Jurkat, Clone E6-1 (cell line): Measurements from ENCODE around the gene USP24.

ENCODE experiments used
- DNase-seq: peaks from one replicate; pipeline ENCODE4 v3.0.0-alpha.2; 2011; ENCODE audit warnings: low read depth, low spot score
- H3K4me3 ChIP-seq: 2 replicates; pipeline ENCODE4 v1.5.1; 2011; ENCODE audit warnings: mild to moderate bottlenecking, low read length, control low read depth, moderate library complexity

The USP24 gene

GRCh38 chr1:55088413-55088812 is 126.8 kb downstream of the USP24 start:
- H3K4me3 ChIP-seq = no peak overlapping the region
- DNase-seq = peak; percentile 52

GRCh38 chr1:55087439-55087838 is 127.7 kb downstream of the USP24 start:
- no peak for DNase-seq
- no peak overlapping the region for H3K4me3 ChIP-seq

- H3K4me3 ChIP-seq = no peak overlapping the region
- DNase-seq = no peak
Measured at GRCh38 chr1:55084257-55084656, 130.9 kb downstream of the USP24 start.

DNA sequence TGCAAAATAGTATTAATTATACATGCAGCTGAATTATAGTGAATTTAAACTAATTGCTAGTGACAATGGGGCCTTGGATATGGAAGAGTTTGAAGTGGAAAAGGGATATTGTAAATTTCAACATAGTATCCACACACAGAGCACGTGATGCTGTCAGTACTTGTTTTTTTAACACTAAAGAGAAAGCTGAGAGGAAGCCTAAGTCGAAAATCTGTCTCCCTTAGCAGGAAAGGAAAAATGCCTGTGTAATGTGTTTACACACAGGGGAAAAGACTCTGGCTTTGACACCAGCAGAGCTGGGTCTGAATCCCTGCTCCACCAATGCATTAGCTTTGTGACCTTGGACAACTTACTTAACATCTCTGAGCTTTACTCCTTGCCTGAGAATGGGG is 133.3 kb downstream of the USP24 start:
- no peak for DNase-seq
- H3K4me3 ChIP-seq = no peak overlapping the region

GRCh38 chr1:55081188-55081904 is 133.8 kb downstream of the USP24 start:
- DNase-seq = no peak
- H3K4me3 ChIP-seq = no peak overlapping the region

DNA sequence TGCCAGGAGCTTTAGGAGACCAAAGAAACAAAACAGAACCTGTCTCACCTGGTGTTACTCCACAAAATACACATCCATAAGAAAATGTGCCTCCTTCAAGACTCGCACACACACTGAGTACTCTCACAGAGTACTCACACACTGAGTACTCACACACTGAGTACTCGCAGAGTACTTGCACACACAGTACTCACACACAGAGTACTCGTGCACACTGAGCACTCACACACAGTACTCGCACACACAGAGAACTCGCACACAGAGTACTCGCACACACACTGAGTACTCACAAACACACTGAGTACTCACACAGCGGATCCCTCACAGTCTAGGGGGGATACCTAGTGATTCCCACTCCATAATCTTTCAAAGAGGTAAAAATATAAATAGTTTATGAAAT is 135.5 kb downstream of the USP24 start:
- no peak for DNase-seq
- H3K4me3 ChIP-seq = no peak overlapping the region

GRCh38 chr1:55078470-55078869 is 136.7 kb downstream of the USP24 start:
- H3K4me3 ChIP-seq = no peak overlapping the region
- DNase-seq = no peak

DNA sequence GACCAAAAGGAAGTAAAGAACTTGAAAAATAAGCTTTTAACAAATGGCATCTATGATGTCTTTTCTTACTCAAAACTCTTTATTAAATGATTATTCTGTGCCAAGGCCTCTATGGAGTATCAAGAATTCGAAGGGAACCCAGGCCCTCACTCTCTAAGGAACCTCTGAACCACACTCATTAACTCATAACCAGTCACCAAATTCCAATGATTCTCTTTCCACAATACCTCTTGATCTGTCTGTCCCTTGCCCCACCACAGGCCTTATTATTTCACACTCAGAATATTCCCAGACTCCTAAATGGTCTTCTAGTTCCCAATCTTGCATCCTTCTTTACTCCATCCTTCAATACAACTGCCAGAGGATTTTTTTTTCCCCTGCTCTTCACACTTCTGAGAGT is 138.8 kb downstream of the USP24 start:
- no peak overlapping the region for H3K4me3 ChIP-seq
- no peak for DNase-seq

- no peak overlapping the region for H3K4me3 ChIP-seq
- DNase-seq = no peak
Measured at GRCh38 chr1:55074455-55074854, 140.7 kb downstream of the USP24 start.

DNA sequence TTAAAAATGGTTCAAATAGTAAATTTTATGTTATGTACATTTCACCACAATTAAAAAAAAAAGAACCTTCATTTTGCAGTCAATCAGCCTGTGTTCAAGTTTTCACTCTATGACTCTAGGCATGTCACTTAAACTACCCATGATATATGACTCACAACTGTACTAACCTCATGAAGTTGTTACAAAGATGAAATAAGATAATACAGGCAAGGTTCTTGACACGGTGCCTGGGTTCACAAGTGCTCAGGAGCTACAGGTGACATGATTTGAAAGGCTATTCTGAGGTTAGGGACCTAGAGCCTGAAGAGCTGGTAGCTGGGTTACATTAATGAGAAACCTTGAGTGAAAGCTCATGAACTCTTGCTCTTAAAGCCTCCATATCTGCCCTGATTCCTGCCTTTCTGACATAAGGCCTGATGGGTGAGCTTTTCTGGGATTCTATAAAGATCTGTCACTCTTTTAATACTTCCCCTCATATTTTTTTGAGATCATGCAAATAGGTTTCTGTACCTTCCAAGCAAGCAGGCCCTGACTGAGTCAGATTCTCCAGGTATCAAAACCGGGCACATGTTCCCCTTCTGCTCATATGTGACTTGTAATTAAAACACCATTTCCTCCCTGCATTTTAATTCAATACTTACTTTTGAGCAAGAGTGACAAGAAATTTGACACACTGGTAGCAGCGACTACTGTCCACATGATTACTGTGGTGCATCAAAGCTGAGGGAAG is 141.8 kb downstream of the USP24 start:
- DNase-seq = no peak
- no peak overlapping the region for H3K4me3 ChIP-seq

- no peak overlapping the region for H3K4me3 ChIP-seq
- peak; percentile 16 for DNase-seq
Measured at GRCh38 chr1:55071477-55071876, 143.7 kb downstream of the USP24 start.

DNA sequence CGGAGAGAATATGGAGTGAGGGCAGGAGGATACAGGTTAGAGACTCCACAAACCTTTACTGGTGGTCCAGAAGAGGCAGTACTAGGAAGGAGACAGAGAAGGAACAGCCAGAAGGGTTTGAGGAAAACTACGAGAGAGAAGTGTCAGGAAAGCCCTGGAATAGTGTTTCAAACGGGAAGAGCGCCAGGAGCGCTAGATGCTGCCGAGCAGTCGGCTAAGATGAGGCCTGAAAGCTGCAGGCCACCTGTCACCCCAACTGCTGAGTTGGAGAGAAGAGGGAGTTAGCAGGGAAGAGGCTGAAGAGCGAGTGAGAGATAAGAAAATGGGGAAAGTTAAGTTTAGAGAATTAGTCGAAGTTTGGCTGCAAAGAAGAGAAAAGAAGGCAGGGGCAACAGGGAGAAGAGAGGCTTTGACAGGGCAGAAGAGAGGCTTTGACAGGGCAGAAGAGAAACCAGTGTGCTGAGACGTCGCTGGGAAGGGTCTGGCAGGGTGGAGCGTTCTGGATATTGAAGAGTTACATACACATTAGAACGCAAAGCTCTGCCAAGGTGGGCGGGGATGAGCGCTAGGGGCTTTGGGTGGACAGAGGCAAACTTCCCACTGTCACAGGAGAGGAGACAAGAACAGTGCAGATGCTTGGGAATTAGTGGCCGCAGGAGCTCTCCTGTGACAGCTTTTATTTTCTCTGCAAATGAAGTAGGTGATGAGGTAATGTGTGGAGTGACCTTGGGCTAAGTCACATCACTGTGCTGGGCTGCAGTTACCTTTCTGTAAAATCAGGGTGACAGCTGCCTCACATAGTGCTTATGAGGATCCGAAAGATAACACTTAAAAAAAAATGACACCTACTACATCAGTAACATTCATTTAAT is 144.6 kb downstream of the USP24 start:
- no peak overlapping the region for H3K4me3 ChIP-seq
- DNase-seq = no peak

- no peak for DNase-seq
- H3K4me3 ChIP-seq = no peak overlapping the region
Measured at GRCh38 chr1:55069280-55069679, 145.9 kb downstream of the USP24 start.

DNA sequence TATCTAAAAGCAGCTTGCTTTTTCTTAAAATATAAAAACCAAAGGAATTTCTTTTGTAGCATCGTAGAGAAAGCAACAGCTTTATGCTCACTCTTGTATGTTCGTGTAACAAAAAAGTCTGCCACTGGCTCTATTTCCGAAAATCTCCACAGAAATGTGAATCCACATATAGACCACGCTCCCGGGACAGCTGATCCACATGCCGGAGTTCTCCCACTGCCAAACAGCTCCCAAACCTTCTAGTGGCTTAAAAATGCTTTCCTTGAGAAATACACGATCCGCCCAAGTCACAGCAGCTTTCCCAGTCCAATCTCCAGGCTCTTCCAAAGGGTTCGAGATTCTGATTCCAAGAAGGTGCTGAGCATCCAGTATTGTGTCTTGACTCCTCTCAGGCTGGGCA is 146.5 kb downstream of the USP24 start:
- no peak for DNase-seq
- H3K4me3 ChIP-seq = no peak overlapping the region

DNA sequence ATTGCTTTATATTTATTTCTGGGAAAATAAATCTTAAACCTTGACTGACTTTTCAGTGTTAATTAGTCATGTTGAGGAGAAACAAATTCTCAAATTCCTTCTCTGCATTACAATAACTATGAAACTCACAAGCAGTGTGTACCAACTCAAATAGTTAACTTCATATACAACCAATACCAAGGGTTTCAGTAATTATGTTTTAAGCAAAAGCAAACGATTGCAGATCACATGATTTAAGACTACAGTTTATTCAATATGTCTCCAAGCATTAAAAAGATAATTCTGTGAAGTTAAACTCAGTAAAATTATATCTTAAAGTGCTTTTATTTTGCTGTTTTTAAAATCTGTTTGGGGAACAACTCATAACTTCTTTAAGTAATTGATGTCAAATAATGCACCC is 147.2 kb downstream of the USP24 start:
- H3K4me3 ChIP-seq = no peak overlapping the region
- DNase-seq = no peak

DNA sequence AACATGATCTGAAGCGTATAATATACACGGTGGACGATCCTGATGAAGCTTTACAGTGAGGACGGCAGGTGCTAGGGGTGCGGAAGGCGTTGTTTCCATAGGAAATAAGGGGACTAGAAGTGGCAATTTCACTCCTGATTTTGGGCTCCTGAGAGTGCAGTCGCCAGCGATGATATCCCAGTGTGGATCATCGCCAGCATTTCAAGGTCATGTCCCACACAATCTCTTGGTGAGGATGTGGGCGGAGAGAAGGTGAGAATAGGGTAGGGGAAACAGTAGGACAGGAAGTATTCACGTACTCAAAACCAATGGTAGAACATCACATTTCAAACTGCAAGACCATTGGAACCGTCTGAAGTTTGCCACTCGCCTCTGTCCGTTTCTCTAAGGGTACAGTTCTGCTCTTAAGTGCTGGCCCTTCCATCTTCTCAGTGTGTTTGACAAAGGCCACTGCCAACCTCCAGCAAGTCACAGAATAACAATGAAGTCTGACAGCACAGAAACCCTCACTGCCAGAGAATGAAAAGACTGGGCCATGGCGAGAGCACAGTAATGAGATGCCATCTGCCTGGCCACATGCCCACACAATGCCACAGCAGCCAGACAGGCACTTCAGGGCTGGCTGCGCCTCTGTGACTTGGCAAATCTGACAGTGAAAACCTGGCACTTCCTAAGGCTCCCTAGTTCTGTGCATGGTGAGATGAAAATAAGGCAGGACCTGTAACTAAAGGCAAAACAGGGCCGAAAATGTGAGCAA is 148.0 kb downstream of the USP24 start:
- DNase-seq = no peak

DNA sequence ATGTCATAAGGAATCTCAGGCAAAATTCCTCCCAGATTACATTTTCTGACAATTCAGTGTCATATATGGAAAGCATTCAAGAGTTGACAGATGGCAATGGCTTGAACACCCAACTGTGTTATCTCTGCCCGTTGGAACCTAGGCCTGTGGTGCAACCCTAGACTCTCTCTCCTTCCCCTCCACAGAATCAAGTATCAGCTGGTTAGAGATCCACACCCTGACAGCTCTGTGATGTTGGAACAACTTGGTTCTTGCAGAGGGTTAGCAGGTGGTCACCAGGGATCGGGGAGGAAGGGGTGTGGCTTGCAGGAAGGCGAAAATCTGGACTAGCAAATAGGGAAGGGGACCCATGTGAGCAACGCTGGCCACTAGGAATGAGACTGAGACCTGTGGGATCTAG is 149.5 kb downstream of the USP24 start:
- no peak overlapping the region for H3K4me3 ChIP-seq
- DNase-seq = no peak

More for the DNA sequence above, 148.0 kb downstream of the USP24 start:
- no peak overlapping the region for H3K4me3 ChIP-seq

DNA sequence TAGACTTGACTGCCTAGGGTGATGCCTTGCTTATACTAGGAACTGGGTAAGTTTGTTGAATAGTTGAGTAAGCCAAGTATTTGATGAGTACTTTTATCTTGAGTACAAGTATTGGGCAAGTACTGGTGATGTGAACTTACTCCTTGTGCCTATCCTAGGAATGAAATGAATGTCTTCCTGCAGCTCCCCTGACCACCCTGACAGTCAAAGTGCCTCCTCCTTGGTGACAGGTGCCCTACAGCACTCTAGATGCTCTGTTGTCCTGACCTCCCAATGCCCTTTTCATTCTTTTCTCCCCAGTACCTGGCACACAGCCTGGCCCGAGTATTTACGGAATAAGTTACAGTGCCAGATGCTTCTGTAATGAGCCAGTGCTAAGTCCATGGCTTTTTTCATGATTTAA is 150.3 kb downstream of the USP24 start:
- no peak overlapping the region for H3K4me3 ChIP-seq
- no peak for DNase-seq

DNA sequence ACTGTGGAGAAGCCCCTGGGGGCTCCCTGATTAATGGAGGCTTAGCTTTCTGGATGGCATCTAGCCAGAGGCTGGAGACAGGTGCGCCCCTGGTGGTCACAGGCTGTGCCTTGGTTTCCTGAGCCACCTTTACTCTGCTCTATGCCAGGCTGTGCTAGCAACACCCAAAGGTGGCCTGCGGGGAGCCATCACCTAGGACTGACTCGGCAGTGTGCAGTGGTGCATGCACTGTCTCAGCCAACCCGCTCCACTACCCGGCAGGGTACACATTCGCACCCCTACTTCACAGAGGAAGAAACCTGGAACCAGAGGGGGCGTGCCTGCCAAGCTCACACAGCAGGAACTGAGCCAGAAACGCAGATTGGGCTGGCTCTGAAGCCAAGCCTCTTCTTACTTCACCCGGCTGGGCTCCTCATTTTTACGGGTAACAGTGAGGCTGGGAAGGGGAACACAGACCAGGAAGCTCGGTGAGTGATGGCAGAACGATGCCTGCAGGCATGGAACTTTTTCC is 151.0 kb downstream of the USP24 start:
- no peak overlapping the region for H3K4me3 ChIP-seq
- DNase-seq = no peak
